Thoracic aorta (tissue), 2 donors: ENCODE data around the gene MBNL1. TPM values are rescaled to one million over a fixed set of nuclear protein-coding genes. Genes with fewer than 3 reads are reported as not detected.

Experiments used
- ATAC-seq: fragments of 150-250 bp; one replicate; pipeline ENCODE4 v1.8.0; 2017; ENCODE audit warnings: low read depth; ENCODE audit not compliant: insufficient number of reproducible peaks, low FRiP score
- DNase-seq: peaks from one replicate; pipeline ENCODE4 v3.0.0-alpha.2; 2020; ENCODE audit warnings: low spot score
- H3K27ac ChIP-seq, 2 donors: fragments of 200-600 bp; sonication (generic); 1 replicate in 1 of 2; 2 replicates in 1 of 2; pipeline ENCODE4 v1.5.1; 2016; ENCODE audit warnings: mild to moderate bottlenecking in 2 of 2, moderate library complexity in 2 of 2
- H3K27me3 ChIP-seq: fragments of 200-600 bp; sonication (generic); replicated peaks from 2 replicates; pipeline ENCODE4 v1.6.0; 2016; ENCODE audit warnings: mild to moderate bottlenecking; ENCODE audit not compliant: insufficient read depth
- H3K36me3 ChIP-seq: fragments of 200-600 bp; sonication (generic); one replicate; pipeline ENCODE4 v1.5.1; 2016
- H3K4me1 ChIP-seq, 2 donors: fragments of 200-600 bp; sonication (generic); 1 replicate in 1 of 2; 2 replicates in 1 of 2; pipeline versions ENCODE4 v1.5.1 to v1.6.0; 2016; ENCODE audit warnings: low read depth in 2 of 2, mild to moderate bottlenecking in 1 of 2; ENCODE audit not compliant: control insufficient read depth in 1 of 2
- H3K4me3 ChIP-seq: fragments of 200-600 bp; sonication (generic); 2 replicates; pipeline ENCODE4 v1.5.1; 2016; ENCODE audit warnings: mild to moderate bottlenecking
- H3K9me3 ChIP-seq: fragments of 200-600 bp; sonication (generic); 2 replicates; pipeline ENCODE4 v1.5.1; 2016
- total RNA-seq, 2 donors: library from RNA; depleted of rRNA; stranded (reverse); fragments of >200 nt; gene quantifications; one replicate each; pipeline versions ENCODE4 v1.1.0 to v1.2.3, GENCODE V29; 2016
- TF ChIP-seq, protein P1 (sequence below): fragments of 200-600 bp; sonication (generic); IDR thresholded peaks from one replicate; pipeline ENCODE4 v1.5.1; 2019; ENCODE audit warnings: antibody characterized with exemption

MBNL1 gene
- total RNA-seq, 2 donors from 2014 or later: 783 to 1,062 TPM

DNA sequence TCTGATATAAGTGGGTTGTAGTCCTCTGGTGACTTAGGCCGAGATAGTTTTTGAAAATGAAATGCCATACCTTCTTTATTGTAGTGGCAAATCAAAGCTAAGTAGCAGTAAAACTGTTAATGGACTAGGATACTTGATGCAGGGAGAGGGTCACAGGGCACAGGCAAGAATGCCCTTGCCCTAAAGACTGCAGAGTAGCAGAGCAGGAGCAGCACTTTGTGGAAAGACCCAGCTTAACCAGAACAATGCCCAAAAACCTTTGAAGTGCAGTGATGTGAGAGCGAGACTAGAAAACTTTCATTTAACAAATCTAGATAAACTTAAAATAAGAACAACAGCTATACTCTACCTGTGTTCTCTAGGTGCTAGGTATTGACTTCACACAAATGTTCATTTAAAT is 121.9 kb downstream of the MBNL1 start:
- Histone ChIP-seq H3K36me3 (no peaks in the 10 kb centered on the region), H3K27ac (peak overlapping the region in 1 of 2 donors; percentile 6), H3K4me1 (peaks cover 64 to 91% of the 10 kb centered on the region in 2 donors), H3K9me3 (no peaks in the 10 kb centered on the region), H3K27me3 (no peaks in the 10 kb centered on the region), H3K4me3 (no peak overlapping the region)
- ATAC-seq (no peak), DNase-seq (no peak)
- TF ChIP-seq, protein P1, sequence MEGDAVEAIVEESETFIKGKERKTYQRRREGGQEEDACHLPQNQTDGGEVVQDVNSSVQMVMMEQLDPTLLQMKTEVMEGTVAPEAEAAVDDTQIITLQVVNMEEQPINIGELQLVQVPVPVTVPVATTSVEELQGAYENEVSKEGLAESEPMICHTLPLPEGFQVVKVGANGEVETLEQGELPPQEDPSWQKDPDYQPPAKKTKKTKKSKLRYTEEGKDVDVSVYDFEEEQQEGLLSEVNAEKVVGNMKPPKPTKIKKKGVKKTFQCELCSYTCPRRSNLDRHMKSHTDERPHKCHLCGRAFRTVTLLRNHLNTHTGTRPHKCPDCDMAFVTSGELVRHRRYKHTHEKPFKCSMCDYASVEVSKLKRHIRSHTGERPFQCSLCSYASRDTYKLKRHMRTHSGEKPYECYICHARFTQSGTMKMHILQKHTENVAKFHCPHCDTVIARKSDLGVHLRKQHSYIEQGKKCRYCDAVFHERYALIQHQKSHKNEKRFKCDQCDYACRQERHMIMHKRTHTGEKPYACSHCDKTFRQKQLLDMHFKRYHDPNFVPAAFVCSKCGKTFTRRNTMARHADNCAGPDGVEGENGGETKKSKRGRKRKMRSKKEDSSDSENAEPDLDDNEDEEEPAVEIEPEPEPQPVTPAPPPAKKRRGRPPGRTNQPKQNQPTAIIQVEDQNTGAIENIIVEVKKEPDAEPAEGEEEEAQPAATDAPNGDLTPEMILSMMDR: no peak

DNA sequence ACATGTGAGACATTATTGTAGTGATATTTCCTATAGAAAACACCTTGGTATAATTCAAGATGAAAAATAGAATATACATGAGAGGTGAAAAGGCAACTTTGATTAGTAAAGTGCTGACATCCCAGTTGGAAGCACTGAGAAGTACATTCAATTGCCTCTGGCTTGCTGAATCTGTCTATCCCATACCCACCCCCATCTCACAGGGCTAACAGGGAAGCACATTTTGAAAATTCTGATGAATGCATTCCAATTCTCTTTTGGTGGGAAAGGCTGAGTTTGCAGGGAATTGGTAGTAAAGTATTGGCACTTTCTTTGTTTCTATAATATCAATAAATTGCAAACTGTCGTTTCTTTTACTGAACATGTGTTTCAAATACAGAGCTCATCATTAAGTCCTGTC is 122.9 kb downstream of the MBNL1 start:
- no peak for ATAC-seq
- H3K4me3 ChIP-seq: no peak overlapping the region
- H3K4me1 ChIP-seq: peaks cover 63 to 89% of the 10 kb centered on the region in 2 donors
- DNase-seq: no peak
- TF ChIP-seq, protein P1: no peak
- H3K36me3 ChIP-seq: no peaks in the 10 kb centered on the region
- H3K9me3 ChIP-seq: no peaks in the 10 kb centered on the region
- H3K27me3 ChIP-seq: no peaks in the 10 kb centered on the region
- peak overlapping the region in 1 of 2 donors; percentile 33 for H3K27ac ChIP-seq

DNA sequence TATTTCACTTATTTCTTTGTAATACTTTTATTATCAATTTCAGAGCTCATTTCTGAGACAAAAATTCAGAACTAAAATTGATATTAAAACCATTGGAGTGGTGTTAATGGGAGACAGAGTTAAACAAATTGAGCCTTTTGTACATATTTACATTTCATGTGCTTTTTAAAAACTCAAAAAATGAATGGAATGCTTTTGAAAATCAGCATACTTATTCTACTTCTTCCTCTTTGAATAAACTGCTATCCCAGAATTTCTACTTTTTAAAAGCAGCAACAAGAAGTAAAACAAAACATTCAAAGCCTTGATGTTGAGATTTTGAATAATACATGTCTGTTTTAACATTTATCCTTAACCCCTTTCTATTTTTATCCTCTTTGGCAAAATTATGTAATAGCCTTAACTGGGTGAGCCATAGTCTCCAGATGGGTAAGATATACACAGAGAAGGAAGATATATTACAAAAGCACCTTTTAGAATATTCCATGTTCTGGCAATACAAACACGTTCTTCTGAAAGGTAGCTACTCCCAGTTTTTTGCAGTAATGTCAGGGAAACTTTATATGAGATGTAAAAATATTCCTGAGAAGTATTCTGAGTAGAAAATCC is 123.6 kb downstream of the MBNL1 start:
- Histone ChIP-seq H3K27ac (peak overlapping the region; percentile 33 to 38), H3K9me3 (no peaks in the 10 kb centered on the region), H3K27me3 (no peaks in the 10 kb centered on the region), H3K36me3 (no peaks in the 10 kb centered on the region), H3K4me1 (peaks cover 63 to 89% of the 10 kb centered on the region in 2 donors), H3K4me3 (no peak overlapping the region)
- no peak for DNase-seq
- no peak for ATAC-seq
- TF ChIP-seq, protein P1: no peak

DNA sequence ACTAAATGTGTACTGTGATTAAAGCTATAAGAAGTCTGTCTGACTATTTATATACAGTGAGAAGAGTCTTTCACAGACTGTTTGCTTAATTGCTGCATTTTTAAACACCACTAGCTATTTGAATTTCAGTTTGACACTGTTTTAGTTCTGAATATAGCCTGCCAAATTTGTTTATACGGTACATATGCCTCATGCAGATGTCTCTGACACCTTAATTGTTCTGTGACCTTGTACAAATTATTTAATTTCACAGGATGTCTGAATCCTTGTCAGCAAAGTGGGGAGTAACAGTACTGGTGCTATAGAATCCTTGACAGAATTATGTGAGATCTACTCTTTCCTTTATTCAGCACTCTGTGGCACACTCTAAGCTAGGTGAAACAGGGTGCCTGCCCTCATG is 125.5 kb downstream of the MBNL1 start:
- Histone ChIP-seq H3K4me1 (peaks cover 59 to 91% of the 10 kb centered on the region in 2 donors), H3K27me3 (no peaks in the 10 kb centered on the region), H3K27ac (peak overlapping the region; percentile 33 to 38), H3K9me3 (no peaks in the 10 kb centered on the region), H3K4me3 (no peak overlapping the region), H3K36me3 (no peaks in the 10 kb centered on the region)
- no peak for DNase-seq
- ATAC-seq: no peak
- TF ChIP-seq, protein P1: no peak

DNA sequence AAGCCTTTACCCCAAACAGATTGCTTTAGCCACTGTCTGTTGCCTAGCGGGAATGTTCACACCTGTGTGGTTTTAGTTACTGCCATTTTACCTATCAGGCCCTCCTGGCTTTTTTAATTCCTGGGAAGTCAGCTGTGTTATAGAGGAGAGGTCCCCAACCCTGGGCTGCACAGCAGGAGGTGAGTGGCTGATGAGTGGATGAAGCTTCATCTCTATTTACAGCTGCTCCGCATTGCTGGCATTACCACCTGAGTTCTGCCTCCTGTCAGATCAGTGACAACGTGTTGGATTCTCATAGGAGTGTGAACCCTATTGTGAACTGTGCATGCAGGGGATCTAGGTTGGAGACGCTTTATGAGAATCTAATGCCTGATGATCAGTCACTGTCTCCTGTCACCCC is 127.0 kb downstream of the MBNL1 start:
- no peak for DNase-seq
- H3K4me3 ChIP-seq: no peak overlapping the region
- TF ChIP-seq, protein P1: no peak
- H3K4me1 ChIP-seq: peaks cover 69 to 97% of the 10 kb centered on the region in 2 donors
- H3K36me3 ChIP-seq: no peaks in the 10 kb centered on the region
- H3K27me3 ChIP-seq: no peaks in the 10 kb centered on the region
- H3K27ac ChIP-seq: peak overlapping the region; percentile 31 to 46
- no peaks in the 10 kb centered on the region for H3K9me3 ChIP-seq
- ATAC-seq: no peak
